Measurements from ENCODE around the gene MFAP3L.

The MFAP3L gene

DNA sequence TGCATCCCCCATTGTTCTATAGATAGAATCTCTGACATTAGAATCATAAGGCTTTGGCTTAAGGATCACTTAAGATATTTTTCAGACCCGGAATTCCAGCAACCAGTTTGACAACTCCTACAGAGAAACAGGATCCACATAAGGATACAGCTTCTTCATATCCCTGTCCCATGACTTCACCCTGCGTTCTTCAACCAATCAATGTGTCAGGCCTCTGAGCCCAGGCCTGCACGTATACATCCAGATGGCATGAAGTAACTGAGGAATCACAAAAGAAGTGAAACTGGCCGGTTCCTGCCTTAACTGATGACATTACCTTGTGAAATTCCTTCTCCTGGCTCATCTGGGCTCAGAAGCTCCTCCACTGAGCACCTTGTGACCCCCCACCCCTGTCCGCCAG is 85.1 kb downstream of the MFAP3L start:
- no peak for DNase-seq (ENCODE audit: low read depth)

- DNase-seq (ENCODE audit: low read depth) = no peak
Observed at GRCh38 chr4:169940460-169940859, 85.7 kb downstream of the MFAP3L start.
